Limb (tissue), 2 donors: ENCODE results near the gene RFNG.
"Not testable (repeated sequence)": the region's sequence is repeated elsewhere in the genome, so short reads cannot be mapped to it uniquely, and the experiment has no call there.

Experiments used
- DNase-seq, 2 donors: peaks; one replicate each; pipeline ENCODE4 v3.0.0-alpha.2; 2016; ENCODE audit errors: extremely low spot score in 2 of 2

RFNG gene

DNA sequence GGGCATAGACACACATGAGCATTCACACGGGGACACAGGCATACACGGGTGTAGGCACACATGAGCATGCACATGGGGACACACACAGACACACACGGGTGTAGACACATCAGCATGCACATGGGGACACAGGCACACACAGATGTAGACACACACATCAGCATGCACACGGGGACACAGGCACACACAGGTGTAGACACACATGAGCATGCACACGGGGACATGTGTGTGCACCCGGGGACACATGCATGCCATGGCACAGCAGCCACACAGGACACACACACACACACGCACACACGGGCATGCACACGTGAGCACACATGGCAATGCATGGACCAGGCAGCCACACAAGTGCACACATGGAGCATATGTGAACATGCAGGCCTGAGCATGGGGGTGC is 9.0 kb downstream of the RFNG start:
- no peak for DNase-seq

DNA sequence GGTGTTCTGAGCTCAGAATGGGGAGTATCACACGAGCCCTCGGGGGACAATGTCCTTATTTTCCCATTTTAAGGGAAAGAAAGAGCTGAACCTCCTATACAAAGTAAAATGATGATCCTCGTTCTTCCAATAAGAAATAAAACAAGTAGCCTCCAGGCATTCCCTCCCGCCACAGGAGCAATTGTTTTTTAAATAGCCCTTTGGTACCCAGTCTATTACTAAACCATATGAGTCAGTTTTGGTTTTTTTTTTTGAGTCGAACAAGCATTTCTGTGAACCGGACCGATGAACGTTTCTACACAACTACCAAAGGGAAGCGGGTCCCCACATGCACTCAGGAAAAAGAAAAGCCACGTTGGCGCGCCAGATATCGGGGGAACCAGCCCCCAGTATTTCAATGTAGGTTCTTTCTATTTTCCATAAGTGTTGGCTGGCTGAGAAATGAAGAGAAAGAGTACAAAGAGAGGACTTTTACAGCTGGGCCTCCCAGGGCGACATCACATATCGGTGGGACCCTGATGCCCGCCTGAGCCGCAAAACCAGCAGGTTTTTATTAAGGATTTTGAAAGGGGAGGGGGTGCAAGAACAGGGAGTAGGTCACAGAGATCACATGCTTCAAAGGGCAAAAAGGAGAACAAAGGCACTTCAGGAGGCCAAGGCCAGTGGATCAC is 10.3 kb downstream of the RFNG start:
- no peak for DNase-seq

DNA sequence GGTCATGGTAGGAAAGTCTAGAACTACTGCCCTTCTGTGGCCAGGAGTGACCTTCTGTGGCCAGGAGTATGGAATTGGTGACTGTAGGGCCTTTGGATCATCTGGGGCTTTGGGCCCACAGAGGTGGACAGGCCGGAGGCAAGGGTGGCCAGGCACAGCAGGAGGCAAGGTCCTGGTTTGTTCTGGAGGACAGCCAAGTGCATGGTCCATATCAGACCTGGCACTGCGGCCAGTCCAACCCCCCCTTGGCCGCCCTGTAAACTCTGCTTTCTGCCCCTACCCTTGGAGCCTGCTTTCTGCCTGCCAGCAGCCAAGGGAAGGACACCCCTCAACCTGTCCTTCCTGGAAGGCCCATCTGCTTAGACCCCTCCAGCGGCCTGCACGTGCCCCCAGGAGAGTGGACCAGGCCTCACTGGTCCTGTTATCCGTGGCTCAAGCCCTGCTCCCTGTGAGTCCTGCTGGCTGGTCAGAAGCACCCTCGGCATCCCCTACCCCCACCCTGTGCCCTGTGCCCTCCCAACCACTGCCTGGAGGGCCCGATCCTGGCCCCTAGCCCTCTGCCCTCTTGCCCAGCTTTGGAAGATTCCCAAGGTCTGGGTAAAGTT is 11.8 kb downstream of the RFNG start:
- no peak for DNase-seq

DNA sequence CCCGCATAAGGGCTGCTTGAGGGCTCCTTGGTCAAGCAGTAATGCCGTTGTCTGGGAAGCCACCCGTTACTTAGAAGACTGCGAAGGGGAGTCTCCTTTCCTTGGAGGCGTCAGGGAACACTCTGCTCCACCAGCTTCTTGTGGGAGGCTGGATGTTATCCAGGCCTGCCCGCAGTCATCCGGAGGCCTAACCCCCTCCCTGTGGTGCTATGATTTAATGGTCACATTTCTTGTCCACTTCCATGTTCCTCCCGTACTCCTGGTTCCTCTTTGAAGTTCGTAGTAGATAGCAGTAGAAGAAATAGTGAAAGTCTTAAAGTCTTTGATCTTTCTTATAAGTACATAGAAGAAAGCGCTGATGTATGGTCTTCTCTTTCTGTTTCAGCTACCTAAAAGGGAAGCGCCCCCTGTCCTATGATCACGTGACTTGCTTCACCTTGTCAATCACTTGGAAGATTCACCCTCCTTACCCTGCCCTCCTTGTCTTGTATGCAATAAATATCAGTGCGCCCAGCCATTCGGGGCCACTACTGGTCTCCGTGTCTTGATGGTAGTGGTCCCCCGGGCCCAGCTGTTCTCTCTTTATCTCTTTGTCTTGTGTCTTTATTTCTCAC is 12.7 kb downstream of the RFNG start:
- DNase-seq: not testable (repeated sequence)

DNA sequence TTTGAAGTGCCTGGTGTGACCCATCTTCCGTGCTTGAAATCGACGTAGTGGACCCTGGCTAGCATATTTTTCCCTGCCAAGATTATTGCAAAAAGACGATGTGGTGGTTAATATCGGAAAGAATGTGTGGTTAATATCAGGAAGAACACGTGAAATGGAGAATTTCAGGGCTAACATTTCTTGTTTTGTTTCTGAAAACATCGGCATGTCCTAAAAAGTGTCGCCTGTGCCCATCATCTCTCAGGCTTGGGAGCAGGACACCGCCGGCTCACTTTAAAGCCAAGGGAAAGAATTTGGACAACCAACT is 13.8 kb downstream of the RFNG start:
- no peak for DNase-seq

DNA sequence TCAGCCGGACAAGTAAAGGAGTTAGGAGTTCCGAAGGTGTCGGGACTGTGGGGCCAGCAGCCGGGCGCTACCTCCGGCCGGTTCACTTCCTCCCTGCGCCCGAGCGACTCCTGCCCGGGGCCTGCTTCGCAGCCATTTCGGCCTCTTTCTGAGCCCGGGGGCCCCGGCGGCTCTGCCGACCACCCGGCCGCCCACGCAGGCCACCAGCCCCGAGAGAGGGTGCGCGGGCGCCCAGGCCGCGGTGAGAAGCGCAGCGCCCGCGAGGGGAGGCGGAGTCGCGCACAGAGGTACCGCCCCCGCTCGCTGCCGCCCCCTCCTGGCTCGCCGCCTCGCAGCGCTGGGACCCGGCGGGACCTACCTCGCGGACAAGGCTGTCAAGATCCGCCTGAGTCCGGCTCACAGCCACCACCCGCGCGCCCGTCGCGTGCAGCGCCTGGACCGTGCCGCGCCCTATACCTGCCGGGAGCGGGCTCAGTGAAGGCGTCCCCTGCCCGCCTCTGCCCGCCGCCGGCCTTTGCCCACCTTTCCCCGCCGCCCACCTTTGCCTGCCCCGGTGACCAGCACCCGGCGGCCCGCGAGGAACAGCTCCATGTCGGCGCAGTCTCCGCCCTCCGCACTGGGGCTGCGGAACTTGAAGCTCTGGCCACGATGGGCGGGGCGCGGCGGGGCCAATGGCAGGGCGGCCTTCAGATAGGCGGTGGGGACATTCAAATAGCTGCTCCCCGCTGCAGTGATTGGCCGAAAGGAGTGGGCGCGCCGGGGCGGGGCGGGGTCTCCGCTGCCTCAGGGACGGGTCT is 14.3 kb downstream of the RFNG start, which contains the start of gene DCXR:
DCXR (minus strand) TSS at position 606 of the 797 bp plus-strand sequence; CDS start at position 591, 15 bp downstream.
- DNase-seq: peak; percentile 93 to 96

DNA sequence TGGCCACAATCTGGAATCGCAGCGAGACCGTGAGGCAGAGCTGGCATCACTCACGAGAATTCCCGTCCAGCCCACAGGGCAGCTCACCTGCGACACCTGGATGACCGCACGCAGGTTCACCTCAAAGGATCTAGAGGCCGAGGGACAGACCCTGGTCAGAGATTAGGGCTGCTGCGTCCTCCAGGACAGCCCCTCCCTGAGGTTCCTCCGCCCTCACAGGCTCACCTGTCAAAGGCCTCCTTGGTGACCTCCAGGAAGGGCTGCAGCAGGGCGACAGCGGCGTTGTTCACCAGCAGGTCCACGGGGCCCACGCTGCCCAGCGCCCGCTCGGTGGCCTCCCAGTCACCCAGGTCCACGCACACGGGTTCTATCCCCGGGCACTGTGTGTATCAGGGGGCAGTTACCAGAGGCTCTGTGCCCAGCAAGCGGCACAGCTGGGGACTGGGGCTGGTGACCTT is 14.9 kb downstream of the RFNG start:
- DNase-seq: no peak

DNA sequence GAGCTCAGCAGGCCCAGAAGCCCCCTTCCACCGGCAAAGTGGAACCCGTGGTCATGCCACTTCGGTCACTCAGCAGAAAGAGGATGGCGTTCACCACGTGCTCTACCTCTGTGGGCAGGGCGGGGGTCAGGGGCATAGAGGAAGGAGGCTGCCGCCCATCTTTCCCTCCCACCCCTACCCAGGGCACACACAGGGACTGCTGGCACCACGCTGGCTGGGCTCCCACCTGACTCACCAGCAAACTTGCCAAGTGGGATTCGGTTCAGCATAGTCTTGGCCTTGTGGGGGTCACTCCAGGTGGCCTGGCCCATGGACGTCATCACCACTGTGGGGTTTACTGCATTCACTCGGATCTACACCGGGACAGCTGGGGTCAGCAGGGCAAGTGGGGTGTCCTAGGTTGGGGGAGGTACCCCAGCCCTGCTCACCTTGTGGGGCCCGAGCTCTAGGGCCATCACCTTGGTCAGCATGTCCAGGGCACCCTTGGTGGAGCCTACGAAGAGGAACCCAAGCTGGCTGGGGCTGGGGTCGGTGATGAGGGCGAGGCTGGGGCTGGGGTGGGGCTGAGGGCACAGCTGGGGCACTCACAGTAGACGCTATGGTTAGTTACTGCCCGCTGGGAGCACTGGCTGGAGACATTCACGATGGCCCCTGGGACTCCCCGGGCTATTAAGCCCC is 15.5 kb downstream of the RFNG start:
- no peak for DNase-seq

DNA sequence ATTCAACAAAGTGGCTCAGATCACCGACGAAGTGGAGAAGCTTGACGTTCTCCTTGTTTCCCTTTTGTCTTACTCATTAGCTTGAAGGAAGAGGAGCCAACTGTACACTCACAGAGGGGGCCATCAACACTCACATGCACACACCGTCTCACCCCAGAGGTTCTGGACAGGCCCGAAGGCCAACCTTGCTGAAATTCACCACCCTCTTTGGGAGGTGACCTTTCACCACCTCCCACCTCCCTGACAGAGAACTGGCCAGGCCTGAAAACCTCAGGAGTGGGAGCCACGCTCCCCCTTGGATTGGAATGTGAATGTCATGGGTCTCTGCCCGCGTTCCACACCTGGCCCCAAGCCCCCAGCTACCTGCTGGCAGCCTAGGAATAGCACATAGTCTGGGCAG is 16.1 kb downstream of the RFNG start:
- DNase-seq: no peak

DNA sequence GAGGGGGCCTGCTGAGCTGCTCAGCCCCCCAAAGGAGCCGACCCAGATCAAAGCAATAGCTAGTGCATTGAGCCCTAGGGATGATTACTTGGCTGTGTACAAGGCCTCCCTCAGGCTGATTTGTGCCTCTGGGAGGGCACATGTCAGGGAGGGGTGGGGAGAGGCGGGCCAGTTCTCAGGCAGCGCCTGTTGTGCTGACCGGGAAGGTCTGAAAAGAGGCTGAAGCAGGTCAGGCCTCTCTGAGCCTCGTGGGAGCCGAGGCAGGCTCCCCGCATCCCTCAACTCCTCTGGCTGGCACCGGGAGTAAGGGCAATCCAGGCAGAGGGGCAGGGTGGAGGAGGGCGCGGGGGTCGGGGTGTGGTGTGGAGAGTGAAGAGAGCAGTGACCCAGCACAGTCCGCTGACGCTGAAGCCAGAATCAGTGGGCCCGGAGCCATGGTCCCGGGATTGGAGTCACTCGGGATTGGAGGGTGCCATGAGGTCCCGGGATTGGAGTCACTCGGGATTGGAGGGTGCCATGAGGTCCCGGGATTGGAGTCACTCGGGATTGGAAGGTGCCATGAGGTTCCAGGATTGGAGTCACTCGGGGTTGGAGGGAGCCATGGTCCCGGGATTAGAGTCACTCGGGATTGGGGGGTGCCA is 17.1 kb downstream of the RFNG start:
- DNase-seq: no peak

DNA sequence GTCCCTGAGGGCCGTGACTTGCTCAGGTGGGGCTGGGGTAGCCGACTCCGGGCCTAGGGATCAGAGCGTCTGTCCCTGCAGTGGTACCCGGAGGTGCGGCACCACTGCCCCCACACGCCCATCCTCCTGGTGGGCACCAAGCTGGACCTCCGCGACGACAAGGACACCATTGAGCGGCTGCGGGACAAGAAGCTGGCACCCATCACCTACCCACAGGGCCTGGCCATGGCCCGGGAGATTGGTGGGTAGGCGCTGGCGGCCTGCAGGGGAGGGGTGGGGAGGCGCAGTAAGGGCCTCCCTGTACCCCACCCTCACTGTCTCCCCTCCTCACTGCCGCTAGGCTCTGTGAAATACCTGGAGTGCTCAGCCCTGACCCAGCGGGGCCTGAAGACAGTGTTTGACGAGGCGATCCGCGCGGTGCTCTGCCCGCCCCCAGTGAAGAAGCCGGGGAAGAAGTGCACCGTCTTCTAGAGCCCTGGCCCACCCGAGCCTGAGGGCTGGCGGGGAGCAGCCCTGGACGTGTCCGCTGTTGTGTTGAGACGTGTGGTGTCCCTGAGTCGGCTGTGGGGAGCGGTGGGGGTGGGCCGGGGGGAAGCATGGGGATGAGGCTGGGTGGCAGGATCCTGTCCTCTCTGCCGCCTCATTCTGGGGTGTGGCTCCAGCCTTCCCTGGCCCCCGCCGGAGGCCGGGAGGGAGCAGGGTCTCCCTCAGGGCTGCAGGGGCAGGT is 18.1 kb downstream of the RFNG start:
- no peak for DNase-seq

DNA sequence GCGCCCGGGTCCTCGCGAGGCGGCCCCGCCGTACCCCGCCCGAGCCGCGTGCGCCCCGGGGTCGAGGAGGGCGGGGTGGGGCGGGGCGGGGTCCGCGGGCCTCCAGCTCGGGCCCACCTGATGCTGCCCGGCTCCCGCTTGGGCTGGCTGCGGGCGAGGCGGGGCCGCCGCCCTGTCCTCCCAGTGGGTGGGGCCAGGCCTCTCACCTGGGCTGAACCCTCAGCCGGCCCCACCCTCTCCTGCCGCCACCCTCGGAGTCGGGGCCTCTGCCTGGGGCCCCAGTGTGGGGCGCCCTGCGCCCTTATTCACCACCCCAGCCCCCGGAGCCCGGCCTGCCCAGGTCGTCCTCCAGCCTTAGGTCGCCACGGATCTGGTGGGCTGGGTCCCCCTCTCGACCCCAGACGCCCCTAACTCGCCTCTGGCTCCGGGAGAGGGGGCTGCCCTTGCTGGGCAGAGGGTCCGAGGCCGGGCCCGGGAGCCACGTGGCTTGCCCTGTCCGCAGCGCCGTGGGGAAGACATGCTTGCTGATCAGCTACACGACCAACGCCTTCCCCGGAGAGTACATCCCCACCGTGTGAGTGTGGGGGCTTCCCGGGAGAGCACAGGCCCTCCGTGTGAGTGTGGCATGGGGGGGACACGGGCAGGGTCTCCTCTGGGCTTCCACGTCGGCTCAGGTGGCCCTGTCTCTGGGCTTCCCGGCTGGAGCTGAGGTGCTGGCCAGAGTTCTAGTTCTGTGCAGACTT is 19.6 kb downstream of the RFNG start:
- peak in 1 of 2 donors; percentile 59 for DNase-seq

DNA sequence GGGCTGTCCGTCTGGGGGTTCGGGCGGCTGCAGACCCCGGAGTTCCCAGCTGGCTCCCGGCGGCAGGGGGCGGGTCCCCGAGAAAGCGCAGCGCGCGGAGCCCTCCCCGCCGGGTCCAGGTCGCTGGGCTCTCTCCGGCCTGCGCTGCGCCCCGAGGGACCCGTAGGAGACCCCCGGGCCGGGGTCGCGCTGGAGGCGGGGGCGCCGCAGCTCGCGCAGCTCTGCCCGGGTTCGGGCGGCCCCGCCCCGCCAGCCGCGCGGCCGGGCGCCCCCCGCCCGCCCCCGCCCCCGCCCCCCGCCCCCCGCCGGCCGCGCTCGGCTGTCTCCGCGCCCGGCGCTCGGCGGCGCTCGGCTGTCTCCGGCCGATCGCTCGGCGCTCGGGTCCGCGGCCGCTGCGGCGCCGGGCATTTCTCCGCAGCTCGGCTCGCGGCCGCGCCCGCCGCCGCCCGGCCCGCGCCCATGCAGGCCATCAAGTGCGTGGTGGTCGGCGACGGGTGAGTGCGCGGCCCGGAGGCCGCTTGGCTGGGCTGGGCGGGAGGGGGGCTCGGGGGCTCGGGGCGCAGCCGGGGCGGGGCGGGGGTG is 20.2 kb downstream of the RFNG start, which contains the start of gene RAC3:
RAC3 (plus strand) TSS at position 376 of the 582 bp plus-strand sequence; CDS start at position 460, 84 bp downstream.
- DNase-seq: peak in 1 of 2 donors; percentile 60

DNA sequence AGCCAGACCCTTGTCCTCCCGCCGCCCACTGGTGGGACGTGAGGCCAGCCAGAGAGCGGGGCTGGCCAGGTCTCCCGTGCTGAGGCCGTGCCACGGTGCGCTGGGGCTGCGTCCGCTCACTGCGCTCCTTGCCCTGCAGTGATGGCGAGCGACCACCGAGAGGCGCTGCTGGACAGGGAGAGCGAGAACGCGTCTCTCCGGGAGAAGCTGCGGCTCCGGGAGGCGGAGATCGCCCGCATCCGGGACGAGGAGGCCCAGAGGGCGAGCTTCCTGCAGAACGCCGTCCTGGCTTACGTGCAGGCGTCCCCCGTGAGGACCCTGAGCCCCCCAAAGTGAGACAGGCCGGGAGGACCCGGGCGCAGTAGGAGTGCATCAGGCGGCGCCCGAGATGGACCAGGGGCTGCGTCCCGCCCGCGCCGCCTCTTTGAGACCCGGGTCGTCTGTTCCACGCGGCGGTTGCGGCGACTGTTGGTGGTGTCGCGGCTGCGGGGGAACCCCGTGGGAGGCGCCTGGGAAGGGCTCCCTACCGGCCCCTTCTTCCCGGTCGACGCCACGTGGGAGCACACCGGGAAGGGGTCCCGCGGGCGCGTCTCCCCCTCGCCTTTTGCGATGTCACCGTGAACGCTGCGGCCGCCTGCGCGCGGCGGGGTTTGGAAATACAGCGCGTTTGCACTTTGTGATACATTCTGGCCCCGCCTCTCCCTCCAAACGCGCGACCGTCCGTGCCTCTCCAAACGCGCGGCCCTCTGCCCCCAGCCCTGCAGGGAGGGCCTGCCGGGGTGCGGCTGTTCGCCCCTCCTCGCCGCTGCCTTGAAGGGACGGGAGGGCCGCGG is 20.9 kb downstream of the RFNG start:
- DNase-seq: peak; percentile 72 to 90

DNA sequence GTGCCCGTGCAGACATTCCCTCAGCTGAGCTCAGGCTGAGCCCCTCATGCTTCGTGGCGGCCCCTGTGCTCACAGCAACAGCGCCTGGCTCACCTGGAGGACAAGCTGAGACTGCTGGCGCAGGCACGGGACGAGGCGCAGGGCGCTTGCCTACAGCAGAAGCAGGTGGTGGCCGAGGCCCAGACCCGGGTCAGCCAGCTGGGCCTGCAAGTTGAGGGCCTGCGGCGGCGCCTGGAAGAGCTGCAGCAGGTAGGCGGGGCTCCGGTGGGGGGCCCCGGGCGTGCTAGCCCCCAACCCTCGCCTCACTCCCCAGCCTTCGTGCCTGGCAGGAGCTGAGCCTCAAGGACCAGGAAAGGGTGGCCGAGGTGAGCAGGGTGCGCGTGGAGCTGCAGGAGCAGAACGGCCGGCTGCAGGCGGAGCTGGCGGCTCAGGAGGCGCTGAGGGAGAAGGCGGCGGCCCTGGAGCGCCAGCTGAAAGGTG is 21.6 kb downstream of the RFNG start:
- DNase-seq: no peak

DNA sequence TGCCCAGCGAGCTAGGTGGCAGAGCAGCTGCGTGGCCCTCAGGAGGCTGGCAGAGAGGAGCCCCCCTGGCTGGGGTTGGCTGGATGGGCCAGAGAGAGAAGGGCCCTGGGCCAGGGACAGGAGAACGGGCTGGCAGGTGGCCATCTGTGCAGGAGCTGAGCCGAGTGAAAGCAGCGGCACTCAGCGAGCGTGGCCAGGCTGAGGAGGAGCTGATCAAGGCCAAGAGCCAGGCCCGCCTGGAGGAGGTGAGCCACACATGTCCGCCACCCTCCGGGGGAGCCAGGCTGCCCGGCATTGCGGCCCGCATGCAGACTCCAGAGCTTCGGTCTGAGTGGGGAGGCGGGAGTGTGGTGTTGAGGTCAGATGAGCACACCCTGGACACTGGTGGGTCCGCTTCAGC is 22.2 kb downstream of the RFNG start:
- no peak for DNase-seq

DNA sequence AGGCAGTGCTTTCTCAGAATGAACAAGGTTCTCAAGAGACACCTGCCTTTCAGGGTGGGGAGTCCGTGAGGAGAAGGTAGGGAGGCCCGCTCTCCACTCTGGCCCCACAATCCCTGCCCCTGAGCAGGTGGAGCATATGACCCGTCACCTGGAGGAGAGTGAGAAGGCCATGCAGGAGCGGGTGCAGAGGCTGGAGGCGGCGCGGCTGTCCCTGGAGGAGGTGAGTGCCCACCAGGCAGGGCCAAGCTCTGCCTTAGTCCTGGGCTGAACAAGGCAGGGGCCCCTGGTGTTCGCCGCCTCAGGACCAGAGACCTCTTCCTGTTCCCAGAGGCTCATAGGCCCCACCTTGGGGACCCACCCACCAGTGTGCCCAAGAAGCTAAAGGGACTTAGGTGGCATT is 22.6 kb downstream of the RFNG start:
- DNase-seq: no peak

DNA sequence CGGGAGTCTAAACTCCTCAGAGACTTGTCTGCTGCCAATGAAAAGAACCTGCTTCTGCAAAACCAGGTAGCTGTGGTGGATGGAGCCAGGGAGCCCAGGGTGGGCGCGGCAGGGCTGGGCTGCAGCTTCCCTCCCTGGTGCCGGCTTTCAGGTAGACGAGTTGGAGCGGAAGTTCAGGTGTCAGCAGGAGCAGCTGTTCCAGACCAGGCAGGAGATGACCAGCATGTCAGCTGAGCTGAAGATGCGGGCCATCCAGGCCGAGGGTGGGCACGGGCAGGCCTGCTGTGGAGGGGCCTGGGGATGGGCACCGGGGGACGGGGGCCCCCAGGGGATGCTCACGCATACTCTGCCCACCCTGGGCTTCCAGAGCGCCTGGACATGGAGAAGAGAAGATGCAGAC is 23.4 kb downstream of the RFNG start:
- no peak for DNase-seq
